Measurements from ENCODE around the gene KRT74.
"Not testable (repeated sequence)": the region's sequence is repeated elsewhere in the genome, so short reads cannot be mapped to it uniquely, and the experiment has no call there.

Gene KRT74

GRCh38 chr12:52600475-52600874 is 26.8 kb upstream of the KRT74 start:
- no peak overlapping the region for H2BK15ac ChIP-seq (ENCODE audit: low read depth, poor library complexity, severe bottlenecking)
- H3K23ac ChIP-seq (ENCODE audit: low read length in 2 of 2), result no peak overlapping the region
- H3K27ac ChIP-seq (ENCODE audit: low read length, poor library complexity, severe bottlenecking), result no peak overlapping the region
- WGBS, result 86% methylated on average over 12 of the region's 12 CpGs
- H3K18ac ChIP-seq (ENCODE audit: low read depth in 1 of 2, low read length in 2 of 2), result no peak overlapping the region
- H2AK5ac ChIP-seq (ENCODE audit: low read length, severe bottlenecking), result no peak overlapping the region
- no peak overlapping the region for H3K9ac ChIP-seq (ENCODE audit: low read length)
- no peaks in the 10 kb centered on the region for H3K9me3 ChIP-seq (ENCODE audit: control insufficient read depth, low read length)
- H3K4me3 ChIP-seq (ENCODE audit: insufficient read depth in 1 of 2, low read depth in 1 of 2, low read length in 2 of 2), result no peak overlapping the region
- H4K8ac ChIP-seq (ENCODE audit: low read length), result no peak overlapping the region
- H3K79me1 ChIP-seq (replicated peaks; ENCODE audit: low read length, poor library complexity, severe bottlenecking), result no peaks in the 10 kb centered on the region
- H2BK12ac ChIP-seq (ENCODE audit: low read length in 2 of 2), result no peak overlapping the region
- no peak overlapping the region for H3K14ac ChIP-seq (ENCODE audit: low read length in 2 of 2)
- H3K36me3 ChIP-seq (ENCODE audit: control insufficient read depth in 1 of 2, insufficient read depth in 2 of 2, low read depth in 1 of 2, low read length in 2 of 2), result no peaks in the 10 kb centered on the region
- no peak overlapping the region for H2AFZ ChIP-seq (ENCODE audit: low read depth, low read length)
- H2BK5ac ChIP-seq (ENCODE audit: low read depth, low read length, poor library complexity, severe bottlenecking), result no peak overlapping the region
- H3K4me2 ChIP-seq (ENCODE audit: low read length, poor library complexity, severe bottlenecking), result no peak overlapping the region
- H2BK120ac ChIP-seq (ENCODE audit: low read depth, low read length), result no peak overlapping the region
- no peak for DNase-seq
- no peak overlapping the region for H4K91ac ChIP-seq (ENCODE audit: low read length)
- no peaks in the 10 kb centered on the region for H3K4me1 ChIP-seq (ENCODE audit: control insufficient read depth, insufficient read depth, low read depth, low read length)
- no peak overlapping the region for H3K4ac ChIP-seq (ENCODE audit: low read depth in 1 of 2, low read length in 2 of 2)
- H3K27me3 ChIP-seq (ENCODE audit: control insufficient read depth in 1 of 2, insufficient read depth in 1 of 2, low read length in 2 of 2), result peaks cover 24 to 62% of the 10 kb centered on the region in 2 experiments

- H2BK15ac ChIP-seq (ENCODE audit: low read depth, poor library complexity, severe bottlenecking), result no peak overlapping the region
Observed at GRCh38 chr12:52600071-52600470, 26.4 kb upstream of the KRT74 start.

GRCh38 chr12:52598966-52599365 is 25.3 kb upstream of the KRT74 start:
- Histone ChIP-seq H3K27ac (ENCODE audit: low read length, poor library complexity, severe bottlenecking) (no peak overlapping the region), H4K91ac (ENCODE audit: low read length) (no peak overlapping the region), H3K79me1 (replicated peaks; ENCODE audit: low read length, poor library complexity, severe bottlenecking) (no peaks in the 10 kb centered on the region), H4K8ac (ENCODE audit: low read length) (no peak overlapping the region), H2AK5ac (ENCODE audit: low read length, severe bottlenecking) (no peak overlapping the region), H2BK12ac (ENCODE audit: low read length in 2 of 2) (no peak overlapping the region), H3K9me3 (ENCODE audit: control insufficient read depth, low read length) (no peaks in the 10 kb centered on the region), H2AFZ (ENCODE audit: low read depth, low read length) (no peak overlapping the region), H3K27me3 (ENCODE audit: control insufficient read depth in 1 of 2, insufficient read depth in 1 of 2, low read length in 2 of 2) (peaks cover 21 to 55% of the 10 kb centered on the region in 2 experiments), H2BK15ac (ENCODE audit: low read depth, poor library complexity, severe bottlenecking) (no peak overlapping the region), H3K9ac (ENCODE audit: low read length) (no peak overlapping the region), H3K4me1 (ENCODE audit: control insufficient read depth, insufficient read depth, low read depth, low read length) (no peaks in the 10 kb centered on the region), H2BK5ac (ENCODE audit: low read depth, low read length, poor library complexity, severe bottlenecking) (no peak overlapping the region), H3K14ac (ENCODE audit: low read length in 2 of 2) (no peak overlapping the region), H3K4ac (ENCODE audit: low read depth in 1 of 2, low read length in 2 of 2) (no peak overlapping the region), H3K36me3 (ENCODE audit: control insufficient read depth in 1 of 2, insufficient read depth in 2 of 2, low read depth in 1 of 2, low read length in 2 of 2) (no peaks in the 10 kb centered on the region), H3K4me2 (ENCODE audit: low read length, poor library complexity, severe bottlenecking) (no peak overlapping the region), H2BK120ac (ENCODE audit: low read depth, low read length) (no peak overlapping the region), H3K23ac (ENCODE audit: low read length in 2 of 2) (no peak overlapping the region), H3K18ac (ENCODE audit: low read depth in 1 of 2, low read length in 2 of 2) (no peak overlapping the region), H3K4me3 (ENCODE audit: insufficient read depth in 1 of 2, low read depth in 1 of 2, low read length in 2 of 2) (no peak overlapping the region)
- no peak for DNase-seq
- 77% methylated on average over 5 of the region's 5 CpGs for WGBS

More at GRCh38 chr12:52600071-52600470, 26.4 kb upstream of the KRT74 start:
- H2BK120ac ChIP-seq (ENCODE audit: low read depth, low read length), result no peak overlapping the region
- no peak overlapping the region for H3K18ac ChIP-seq (ENCODE audit: low read depth in 1 of 2, low read length in 2 of 2)
- no peak overlapping the region for H3K9ac ChIP-seq (ENCODE audit: low read length)
- no peak overlapping the region for H3K4me2 ChIP-seq (ENCODE audit: low read length, poor library complexity, severe bottlenecking)
- H2BK12ac ChIP-seq (ENCODE audit: low read length in 2 of 2), result no peak overlapping the region
- no peaks in the 10 kb centered on the region for H3K36me3 ChIP-seq (ENCODE audit: control insufficient read depth in 1 of 2, insufficient read depth in 2 of 2, low read depth in 1 of 2, low read length in 2 of 2)
- no peaks in the 10 kb centered on the region for H3K79me1 ChIP-seq (replicated peaks; ENCODE audit: low read length, poor library complexity, severe bottlenecking)
- H3K4me3 ChIP-seq (ENCODE audit: insufficient read depth in 1 of 2, low read depth in 1 of 2, low read length in 2 of 2), result no peak overlapping the region
- H4K91ac ChIP-seq (ENCODE audit: low read length), result no peak overlapping the region
- no peak overlapping the region for H2AFZ ChIP-seq (ENCODE audit: low read depth, low read length)
- WGBS, result 18% methylated on average over 2 of the region's 2 CpGs
- H3K23ac ChIP-seq (ENCODE audit: low read length in 2 of 2), result no peak overlapping the region
- DNase-seq, result no peak
- H3K14ac ChIP-seq (ENCODE audit: low read length in 2 of 2), result no peak overlapping the region
- H2BK5ac ChIP-seq (ENCODE audit: low read depth, low read length, poor library complexity, severe bottlenecking), result no peak overlapping the region
- H3K27me3 ChIP-seq (ENCODE audit: control insufficient read depth in 1 of 2, insufficient read depth in 1 of 2, low read length in 2 of 2), result peaks cover 23 to 60% of the 10 kb centered on the region in 2 experiments
- H3K27ac ChIP-seq (ENCODE audit: low read length, poor library complexity, severe bottlenecking), result no peak overlapping the region
- no peak overlapping the region for H4K8ac ChIP-seq (ENCODE audit: low read length)
- no peak overlapping the region for H2AK5ac ChIP-seq (ENCODE audit: low read length, severe bottlenecking)
- no peaks in the 10 kb centered on the region for H3K9me3 ChIP-seq (ENCODE audit: control insufficient read depth, low read length)
- H3K4me1 ChIP-seq (ENCODE audit: control insufficient read depth, insufficient read depth, low read depth, low read length), result no peaks in the 10 kb centered on the region
- H3K4ac ChIP-seq (ENCODE audit: low read depth in 1 of 2, low read length in 2 of 2), result no peak overlapping the region

GRCh38 chr12:52594237-52594636 is 20.6 kb upstream of the KRT74 start:
- H3K27me3 ChIP-seq (ENCODE audit: control insufficient read depth in 1 of 2, insufficient read depth in 1 of 2, low read length in 2 of 2), result peaks cover 40 to 64% of the 10 kb centered on the region in 2 experiments
- H4K8ac ChIP-seq (ENCODE audit: low read length); H3K9ac ChIP-seq (ENCODE audit: low read length); H4K91ac ChIP-seq (ENCODE audit: low read length); H2BK12ac ChIP-seq (ENCODE audit: low read length in 2 of 2); H3K4me1 ChIP-seq (ENCODE audit: control insufficient read depth, insufficient read depth, low read depth, low read length); H3K4ac ChIP-seq (ENCODE audit: low read depth in 1 of 2, low read length in 2 of 2); H3K27ac ChIP-seq (ENCODE audit: low read length, poor library complexity, severe bottlenecking); H3K23ac ChIP-seq (ENCODE audit: low read length in 2 of 2); H2BK5ac ChIP-seq (ENCODE audit: low read depth, low read length, poor library complexity, severe bottlenecking); H2AK5ac ChIP-seq (ENCODE audit: low read length, severe bottlenecking); DNase-seq; H3K4me3 ChIP-seq (ENCODE audit: insufficient read depth in 1 of 2, low read depth in 1 of 2, low read length in 2 of 2); H3K36me3 ChIP-seq (ENCODE audit: control insufficient read depth in 1 of 2, insufficient read depth in 2 of 2, low read depth in 1 of 2, low read length in 2 of 2); H3K18ac ChIP-seq (ENCODE audit: low read depth in 1 of 2, low read length in 2 of 2); H3K4me2 ChIP-seq (ENCODE audit: low read length, poor library complexity, severe bottlenecking); H3K9me3 ChIP-seq (ENCODE audit: control insufficient read depth, low read length); H2AFZ ChIP-seq (ENCODE audit: low read depth, low read length); H3K14ac ChIP-seq (ENCODE audit: low read length in 2 of 2); H2BK15ac ChIP-seq (ENCODE audit: low read depth, poor library complexity, severe bottlenecking); H3K79me1 ChIP-seq (replicated peaks; ENCODE audit: low read length, poor library complexity, severe bottlenecking); H2BK120ac ChIP-seq (ENCODE audit: low read depth, low read length): not testable (repeated sequence)
- WGBS, result 100% methylated on average over 3 of the region's 4 CpGs

Measured in mesenchymal stem cell (in vitro differentiated cells and primary cell).